Activated CD4-positive, alpha-beta memory T cell treated with anti-CD3 and anti-CD28 coated beads for 36 hours (primary cell): ENCODE measurements around the gene ITGA3. TPM values are rescaled to one million over a fixed set of nuclear protein-coding genes. Genes with fewer than 3 reads are reported as not detected.

ENCODE experiments used
- CTCF ChIA-PET: fragments of 350-600 bp; sonication (Branson Sonifier 250); formaldehyde crosslinking; loops from one replicate; lab custom pipeline; 2021; ENCODE audit warnings: antibody characterized with exemption, inconsistent platforms; lab: Charles Lee
- POLR2A ChIA-PET: fragments of 350-600 bp; sonication (Branson Sonifier 250); formaldehyde crosslinking; loops from one replicate; lab custom pipeline; 2021; ENCODE audit warnings: antibody characterized with exemption; lab: Charles Lee
- DNase-seq: peaks from one replicate; pipeline ENCODE4 v3.0.0-alpha.2; 2020
- H3K27ac Mint-ChIP-seq: one replicate; pipeline ENCODE4 v1.8.0; 2021; ENCODE audit warnings: mixed read lengths
- H3K27me3 Mint-ChIP-seq: one replicate; pipeline ENCODE4 v1.8.0; 2021; ENCODE audit warnings: mixed read lengths
- H3K36me3 Mint-ChIP-seq: one replicate; pipeline ENCODE4 v1.8.0; 2021; ENCODE audit warnings: mixed read lengths
- H3K4me1 Mint-ChIP-seq: one replicate; pipeline ENCODE4 v1.8.0; 2021; ENCODE audit warnings: low read depth, mixed read lengths
- H3K4me3 Mint-ChIP-seq: one replicate; pipeline ENCODE4 v1.8.0; 2021; ENCODE audit warnings: mild to moderate bottlenecking, mixed read lengths
- H3K9me3 Mint-ChIP-seq: one replicate; pipeline ENCODE4 v1.8.0; 2021; ENCODE audit warnings: mixed read lengths
- intact Hi-C: fragments of 100-400 bp; cut with micrococcal nuclease; formaldehyde crosslinking; loops from one replicate; pipeline ENCODE4 v1.15.1; 2023
- total RNA-seq, 2 experiments: library from RNA; stranded (reverse); gene quantifications; one replicate each; pipeline ENCODE4 v1.2.3, GENCODE V29; 2021

The ITGA3 gene
- total RNA-seq, 2 experiments from 2014 or later: 15.8 to 17.6 TPM

DNA sequence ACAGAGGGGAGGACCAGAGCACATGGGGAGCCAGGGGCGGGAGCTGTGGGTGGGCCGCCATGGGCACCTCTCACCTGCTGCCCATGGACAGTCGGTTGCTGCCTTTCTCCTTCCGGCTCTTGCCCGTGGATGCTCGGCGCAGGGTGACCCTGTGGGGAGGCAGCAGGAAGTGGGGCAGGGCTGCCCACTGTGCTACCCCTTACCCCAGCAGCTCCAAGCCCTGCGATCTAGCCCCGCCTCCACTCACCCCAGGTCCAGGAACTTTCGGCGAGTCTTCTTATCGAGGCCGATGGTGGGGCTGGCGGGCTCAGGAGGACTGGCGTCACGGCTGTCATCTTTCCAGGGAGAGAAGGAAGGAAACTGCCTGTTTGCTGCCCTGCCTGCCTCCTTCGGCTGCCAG lies 59.8 kb downstream of the ITGA3 start:
- intact Hi-C loops: loop anchor here (1.0 to 2.0 kb wide), 2 partner anchors 45 to 83 kb away; no protein-coding TSS in a partner anchor

GRCh38 chr17:50117202-50118051 lies 61.5 kb downstream of the ITGA3 start:
- intact Hi-C loops: no loop called here
- Mint-ChIP-seq H3K27ac (no peak overlapping the region), H3K4me1 (peaks cover 10% of the 10 kb centered on the region), H3K36me3 (no peaks in the 10 kb centered on the region), H3K27me3 (peaks cover 24% of the 10 kb centered on the region), H3K9me3 (no peaks in the 10 kb centered on the region), H3K4me3 (peak overlapping the region; percentile 21)
- ChIA-PET POLR2A (interaction anchor here (1.1 to 1.2 kb wide), 2 partner anchors 13 to 179 kb away, joined by 3 to 5 read pairs; no protein-coding TSS in a partner anchor), CTCF (interaction anchor here (0.6 to 4.1 kb wide), 25 partner anchors 9 to 180 kb away, joined by 3 to 31 read pairs (median 4); partner anchors contain the start of genes PDK2 and SAMD14)
- peak; percentile 76 for DNase-seq

More for the DNA sequence above, 59.8 kb downstream of the ITGA3 start:
- peaks cover 10% of the 10 kb centered on the region for H3K4me1 Mint-ChIP-seq
- no peak overlapping the region for H3K4me3 Mint-ChIP-seq
- H3K27ac Mint-ChIP-seq: no peak overlapping the region
- no peaks in the 10 kb centered on the region for H3K9me3 Mint-ChIP-seq
- no peak for DNase-seq
- POLR2A ChIA-PET: no interaction called here
- no peaks in the 10 kb centered on the region for H3K36me3 Mint-ChIP-seq
- CTCF ChIA-PET: interaction anchor here (0.8 to 4.1 kb wide), 16 partner anchors 8 to 193 kb away, joined by 3 to 31 read pairs (median 6); partner anchors contain the start of gene SAMD14
- H3K27me3 Mint-ChIP-seq: peaks cover 24% of the 10 kb centered on the region

DNA sequence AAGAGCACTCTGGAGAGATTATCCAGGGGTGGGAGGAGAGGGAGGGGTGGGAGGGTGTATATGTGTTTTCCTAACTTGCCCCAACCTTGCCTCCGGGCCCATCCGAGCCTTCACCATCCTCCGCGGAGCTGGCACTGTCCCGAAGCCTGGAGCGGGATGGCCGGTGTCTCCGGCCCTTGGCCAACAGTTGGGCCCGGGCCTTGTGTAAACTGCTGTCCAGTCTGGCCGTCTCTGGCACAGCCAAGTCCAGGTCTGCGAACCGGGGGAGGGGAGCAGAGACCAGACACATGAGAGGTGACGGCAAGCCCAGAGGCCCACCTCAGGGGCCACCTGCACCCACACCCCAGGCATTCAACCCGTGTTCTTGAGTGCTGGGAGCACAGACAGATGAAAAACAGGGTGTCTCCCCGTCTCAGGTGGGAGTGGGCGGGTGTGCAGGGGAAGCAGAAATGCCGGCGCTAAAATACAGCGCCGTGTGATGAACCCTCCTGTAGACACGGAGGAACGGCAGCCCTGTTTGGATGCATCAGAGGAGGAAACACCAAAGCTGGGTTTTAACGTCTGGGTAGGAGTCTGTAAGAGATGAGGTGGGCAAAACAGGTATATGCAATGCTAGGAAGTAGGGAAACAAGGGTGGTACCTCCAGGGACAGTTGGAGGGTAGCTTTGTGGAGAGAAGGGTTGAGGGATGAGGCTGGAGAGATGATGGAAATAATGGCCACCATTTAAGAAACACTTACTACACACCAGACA lies 62.3 kb downstream of the ITGA3 start:
- Mint-ChIP-seq H3K27ac (no peak overlapping the region), H3K4me3 (no peak overlapping the region), H3K9me3 (no peaks in the 10 kb centered on the region), H3K27me3 (peaks cover 24% of the 10 kb centered on the region), H3K4me1 (peaks cover 10% of the 10 kb centered on the region), H3K36me3 (no peaks in the 10 kb centered on the region)
- CTCF ChIA-PET: interaction anchor here (0.9 to 4.1 kb wide), 12 partner anchors 13 to 121 kb away, joined by 3 to 31 read pairs (median 8); partner anchors contain the start of genes COL1A1, PDK2 and SAMD14
- POLR2A ChIA-PET: interaction anchor here (1.2 kb wide), 1 partner anchor 13 kb away, joined by 3 read pairs; no protein-coding TSS in a partner anchor
- intact Hi-C loops: no loop called here
- no peak for DNase-seq

- Mint-ChIP-seq H3K36me3 (no peaks in the 10 kb centered on the region), H3K27me3 (peaks cover 24% of the 10 kb centered on the region), H3K4me3 (no peak overlapping the region), H3K4me1 (peaks cover 10% of the 10 kb centered on the region), H3K9me3 (no peaks in the 10 kb centered on the region), H3K27ac (no peak overlapping the region)
- CTCF ChIA-PET: interaction anchor here (1.3 to 4.1 kb wide), 7 partner anchors 8 to 82 kb away, joined by 3 to 31 read pairs (median 9); partner anchors contain the start of genes COL1A1, PDK2 and SAMD14
- no peak for DNase-seq
- POLR2A ChIA-PET: no interaction called here
- intact Hi-C loops: no loop called here
Measured at GRCh38 chr17:50118828-50119218, 62.9 kb downstream of the ITGA3 start.

DNA sequence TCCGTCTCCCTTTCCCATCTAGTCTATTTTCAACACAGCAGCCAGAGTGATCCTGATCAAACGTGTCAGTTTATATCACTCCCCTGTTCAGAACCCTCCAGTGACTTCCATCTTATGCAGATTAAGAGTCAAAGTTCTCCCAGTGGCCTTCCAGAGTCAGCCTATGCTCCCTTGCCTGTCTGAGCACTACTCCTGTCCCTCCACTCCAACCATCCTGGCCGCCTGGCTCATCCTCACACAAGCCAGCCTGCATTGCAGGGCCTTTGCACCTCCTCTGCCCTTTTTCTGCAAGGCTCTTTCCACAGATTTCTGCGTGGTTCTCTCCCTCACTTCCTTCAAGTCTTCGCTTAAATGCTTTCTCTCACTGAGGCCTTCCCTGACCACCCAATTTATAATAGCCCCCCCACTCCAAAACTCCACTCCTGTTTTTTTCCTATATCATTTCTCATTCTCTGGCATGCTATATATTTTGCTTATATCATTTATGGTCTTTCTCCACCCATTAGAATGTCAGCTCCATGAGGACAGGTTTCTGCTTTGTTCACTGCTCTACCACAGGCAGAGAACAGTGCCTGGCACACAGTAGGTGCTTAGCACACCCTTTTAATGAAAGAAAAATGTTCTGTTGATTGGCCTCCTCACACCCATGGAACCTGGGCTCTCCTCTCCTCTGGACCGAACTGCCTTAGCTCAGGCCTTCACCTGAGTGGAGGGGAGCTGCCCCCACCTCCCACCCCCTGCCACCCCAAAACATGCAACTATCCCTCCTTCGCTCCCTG lies 64.8 kb downstream of the ITGA3 start:
- Mint-ChIP-seq H3K4me3 (no peak overlapping the region), H3K36me3 (no peaks in the 10 kb centered on the region), H3K4me1 (peaks cover 7% of the 10 kb centered on the region), H3K27ac (no peak overlapping the region), H3K9me3 (no peaks in the 10 kb centered on the region), H3K27me3 (peaks cover 17% of the 10 kb centered on the region)
- POLR2A ChIA-PET: no interaction called here
- no peak for DNase-seq
- CTCF ChIA-PET: interaction anchor here (0.9 to 1.4 kb wide), 3 partner anchors 10 to 40 kb away, joined by 3 to 5 read pairs (median 4); no protein-coding TSS in a partner anchor
- intact Hi-C loops: no loop called here

GRCh38 chr17:50122945-50123344 lies 67.0 kb downstream of the ITGA3 start:
- no peak overlapping the region for H3K4me3 Mint-ChIP-seq
- no peaks in the 10 kb centered on the region for H3K9me3 Mint-ChIP-seq
- CTCF ChIA-PET: interaction anchor here (1.0 to 2.6 kb wide), 6 partner anchors 8 to 175 kb away, joined by 3 to 14 read pairs (median 4); no protein-coding TSS in a partner anchor
- no peak for DNase-seq
- POLR2A ChIA-PET: interaction anchor here (0.5 to 0.9 kb wide), 2 partner anchors 9 to 619 kb away, joined by 3 to 4 read pairs; no protein-coding TSS in a partner anchor
- no peaks in the 10 kb centered on the region for H3K36me3 Mint-ChIP-seq
- intact Hi-C loops: no loop called here
- H3K27me3 Mint-ChIP-seq: peaks cover 9% of the 10 kb centered on the region
- H3K27ac Mint-ChIP-seq: no peak overlapping the region
- H3K4me1 Mint-ChIP-seq: no peaks in the 10 kb centered on the region

DNA sequence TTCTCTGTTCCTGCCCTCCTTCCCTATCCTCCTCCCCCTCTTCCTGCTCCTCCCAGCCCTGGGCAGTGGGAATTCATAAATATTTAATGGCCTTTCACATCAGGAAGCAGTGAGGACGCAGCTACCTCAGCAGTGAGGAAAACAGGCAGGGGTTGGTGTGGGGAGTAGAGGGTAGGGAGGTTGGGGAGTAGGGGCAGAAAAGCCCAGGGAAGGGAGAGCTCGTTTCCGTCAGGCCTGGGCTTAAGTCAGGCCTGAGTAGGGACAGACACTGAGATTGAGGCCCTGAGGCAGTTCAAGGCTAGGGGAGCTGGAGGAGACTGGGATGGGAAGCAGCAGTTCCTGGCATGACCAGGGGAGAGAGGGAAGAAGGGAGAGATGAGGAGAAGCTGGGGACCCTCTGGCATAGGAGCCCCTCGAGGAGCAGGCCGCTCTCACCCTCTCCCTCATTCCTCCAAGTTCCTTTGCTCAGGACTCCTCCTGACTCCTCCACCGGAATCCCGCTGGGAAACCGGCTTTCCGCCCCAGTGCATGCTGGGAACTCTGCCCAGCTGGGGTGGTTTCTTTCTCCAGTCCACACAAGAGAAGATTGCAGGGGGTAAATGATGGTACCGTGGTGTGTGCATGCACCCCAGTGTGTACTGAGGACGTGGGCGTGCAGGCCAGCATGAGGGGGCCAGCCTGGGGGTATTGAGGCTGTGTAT lies 67.9 kb downstream of the ITGA3 start:
- Mint-ChIP-seq H3K9me3 (no peaks in the 10 kb centered on the region), H3K4me3 (no peak overlapping the region), H3K36me3 (no peaks in the 10 kb centered on the region), H3K4me1 (peaks cover 4% of the 10 kb centered on the region), H3K27ac (no peak overlapping the region), H3K27me3 (peaks cover 10% of the 10 kb centered on the region)
- DNase-seq: no peak
- intact Hi-C loops: no loop called here
- CTCF ChIA-PET: interaction anchor here (1.0 to 2.6 kb wide), 5 partner anchors 9 to 174 kb away, joined by 3 to 14 read pairs (median 5); no protein-coding TSS in a partner anchor
- POLR2A ChIA-PET: interaction anchor here (0.5 to 0.9 kb wide), 2 partner anchors 8 to 911 kb away, joined by 3 to 4 read pairs; no protein-coding TSS in a partner anchor

GRCh38 chr17:50125420-50125997 lies 69.6 kb downstream of the ITGA3 start:
- Mint-ChIP-seq H3K9me3 (no peaks in the 10 kb centered on the region), H3K27me3 (peaks cover 6% of the 10 kb centered on the region), H3K27ac (no peak overlapping the region), H3K4me1 (peaks cover 10% of the 10 kb centered on the region), H3K4me3 (no peak overlapping the region), H3K36me3 (no peaks in the 10 kb centered on the region)
- intact Hi-C loops: no loop called here
- ChIA-PET CTCF (interaction anchor here (0.7 to 1.7 kb wide), 4 partner anchors 11 to 44 kb away, joined by 3 to 6 read pairs (median 4); no protein-coding TSS in a partner anchor), POLR2A (no interaction called here)
- no peak for DNase-seq

DNA sequence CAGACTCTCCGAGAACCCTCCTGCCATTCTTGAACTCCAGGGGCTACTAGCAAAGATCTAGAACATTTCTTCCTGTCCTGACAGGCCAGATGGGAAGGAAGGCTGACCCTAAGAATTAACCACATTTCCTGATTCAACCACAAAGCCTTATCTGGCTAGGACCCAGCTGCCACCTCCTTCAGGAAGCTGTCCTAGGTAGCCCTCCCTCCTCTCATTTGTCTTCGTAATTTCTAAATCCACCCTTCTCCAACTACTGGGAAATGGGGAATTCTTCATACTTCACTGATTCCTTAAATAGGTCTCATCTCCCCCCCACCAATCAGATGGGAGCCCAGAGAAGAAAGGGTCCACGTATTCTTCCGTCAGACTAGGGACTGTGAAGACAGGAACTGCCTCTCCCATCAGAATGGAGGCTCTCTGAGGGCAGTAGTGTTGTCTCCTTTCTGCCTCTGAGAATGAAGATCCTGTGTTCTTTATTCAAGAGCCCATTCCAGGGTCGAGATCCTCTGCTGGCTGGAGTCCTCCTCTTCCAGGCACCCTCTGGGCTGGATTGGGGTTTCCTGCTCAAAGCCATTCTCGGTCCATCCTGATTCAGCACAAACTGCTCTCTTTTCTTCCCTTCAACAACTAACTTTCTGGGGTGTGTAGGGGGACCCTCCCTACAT lies 71.9 kb downstream of the ITGA3 start:
- CTCF ChIA-PET: no interaction called here
- no peak overlapping the region for H3K4me3 Mint-ChIP-seq
- H3K4me1 Mint-ChIP-seq: peaks cover 27% of the 10 kb centered on the region
- intact Hi-C loops: no loop called here
- POLR2A ChIA-PET: no interaction called here
- H3K36me3 Mint-ChIP-seq: peaks cover 2% of the 10 kb centered on the region
- no peaks in the 10 kb centered on the region for H3K9me3 Mint-ChIP-seq
- DNase-seq: no peak
- no peak overlapping the region for H3K27ac Mint-ChIP-seq
- H3K27me3 Mint-ChIP-seq: peaks cover 10% of the 10 kb centered on the region
